K562 (cell line): ENCODE data around the gene CST2.

Experiments
- CTCF ChIP-seq, 3 experiments: IDR thresholded peaks in 2 of 3; conservative IDR thresholded peaks in 1 of 3; 2 replicates each; pipeline ENCODE4 v1.5.1; 2011 to 2012; ENCODE audit warnings: low read length in 3 of 3, mild to moderate bottlenecking in 3 of 3, control low read depth in 2 of 3, improper control_type of control experiment in 1 of 3, inconsistent platforms in 1 of 3, low read depth in 1 of 3, mixed read lengths in 1 of 3, moderate library complexity in 1 of 3; ENCODE audit not compliant: insufficient read depth in 2 of 3
- EP300 ChIP-seq: IDR thresholded peaks from 2 replicates; pipeline ENCODE4 v1.6.1; 2012; ENCODE audit warnings: low read length, improper control_type of control experiment
- SAP30 ChIP-seq: fragments of 200-600 bp; sonication (generic); IDR thresholded peaks from 2 replicates; pipeline ENCODE4 v1.6.1; 2012; ENCODE audit warnings: borderline replicate concordance, low read depth, mild to moderate bottlenecking, moderate library complexity, low read length, control low read depth, inconsistent platforms; ENCODE audit not compliant: insufficient read depth, poor library complexity, severe bottlenecking

- TF ChIP-seq CTCF (IDR thresholded peaks at IDR 0.05 in 2 of 3, conservative IDR thresholded peaks at IDR 0.05 in 1 of 3; ENCODE audit: insufficient read depth in 2 of 3, low read depth in 1 of 3, low read length in 3 of 3), result no peak
- no peak for TF ChIP-seq SAP30
- TF ChIP-seq EP300, result no peak
Observed at GRCh38 chr20:23826541-23827021, at the start of gene CST2.
